ENCODE measurements around the gene MAP2K6. TPM values are rescaled to one million over a fixed set of nuclear protein-coding genes. Genes with fewer than 3 reads are reported as not detected.

MAP2K6 gene
- total RNA-seq, 1 experiment from 2014 or later: 17.7 TPM

- no peaks in the 10 kb centered on the region; a peak in 1 of 5 replicates for H3K9me3 Mint-ChIP-seq
- no peak overlapping the region for H3K14ac ChIP-seq (ENCODE audit: insufficient read depth, low read length)
Measured at GRCh38 chr17:69558796-69559195, 144.3 kb downstream of the MAP2K6 start.

More at GRCh38 chr17:69558796-69559195, 144.3 kb downstream of the MAP2K6 start:
- Mint-ChIP-seq H3K4me3 (no peak overlapping the region), H3K27ac (no peak overlapping the region; a peak in 1 of 7 replicates), H3K27me3 (ENCODE audit: low read depth) (no peaks in the 10 kb centered on the region; the same call in 1 of the 2 replicates), H3K36me3 (ENCODE audit: insufficient read depth in 1 of 3, low read depth in 3 of 3) (peaks cover under 1 to 4% (median under 1%) of the 10 kb centered on the region in 3 experiments; a peak in 3 of 7 replicates), H3K4me1 (no peaks in the 10 kb centered on the region)
- Histone ChIP-seq H3K79me1 (ENCODE audit: insufficient read depth, low read depth, low read length, poor library complexity, severe bottlenecking) (no peaks in the 10 kb centered on the region), H4K91ac (ENCODE audit: insufficient read length, low read depth, low read length) (no peak overlapping the region), H2BK20ac (ENCODE audit: low read depth, low read length, poor library complexity, severe bottlenecking) (no peak overlapping the region), H3K9me3 (ENCODE audit: control insufficient read depth, low read depth, low read length) (no peaks in the 10 kb centered on the region), H3K56ac (ENCODE audit: insufficient read length, low read depth, low read length) (no peak overlapping the region), H2BK120ac (ENCODE audit: low read depth, low read length, poor library complexity, severe bottlenecking) (no peak overlapping the region), H3K23me2 (ENCODE audit: insufficient read length, low read depth, low read length, poor library complexity, severe bottlenecking) (no peaks in the 10 kb centered on the region), H3K4ac (ENCODE audit: low read depth, low read length) (no peak overlapping the region), H4K5ac (ENCODE audit: insufficient read length, low read depth, low read length) (no peak overlapping the region), H3K27ac (ENCODE audit: insufficient read length, low read depth, low read length) (no peak overlapping the region), H3K18ac (ENCODE audit: insufficient read length, low read depth, low read length) (no peak overlapping the region), H2BK12ac (ENCODE audit: insufficient read length, low read depth, low read length) (no peak overlapping the region), H2AK5ac (ENCODE audit: insufficient read length, low read length) (no peak overlapping the region), H3K27me3 (ENCODE audit: insufficient read depth, low read length) (no peaks in the 10 kb centered on the region), H3K9ac (ENCODE audit: extremely low read depth, insufficient read length, low read length) (no peak overlapping the region), H2BK15ac (ENCODE audit: low read depth, low read length) (no peak overlapping the region), H3K23ac (ENCODE audit: insufficient read length, low read depth, low read length) (no peak overlapping the region), H4K8ac (replicated peaks; ENCODE audit: insufficient read length, low read depth, low read length) (no peak overlapping the region), H3K4me2 (ENCODE audit: insufficient read depth, insufficient read length, low read length) (no peak overlapping the region), H2AFZ (ENCODE audit: low read length) (no peak overlapping the region), H3T11ph (ENCODE audit: low read length) (no peak overlapping the region), H4K20me1 (ENCODE audit: control insufficient read depth, insufficient read depth, insufficient read length) (no peaks in the 10 kb centered on the region), H3K4me1 (ENCODE audit: insufficient read depth, low read length) (no peaks in the 10 kb centered on the region), H2BK5ac (ENCODE audit: insufficient read length, low read length) (no peak overlapping the region), H3K79me2 (ENCODE audit: insufficient read depth, low read length) (no peaks in the 10 kb centered on the region)
- no peak for DNase-seq
- TF ChIP-seq, protein P1, sequence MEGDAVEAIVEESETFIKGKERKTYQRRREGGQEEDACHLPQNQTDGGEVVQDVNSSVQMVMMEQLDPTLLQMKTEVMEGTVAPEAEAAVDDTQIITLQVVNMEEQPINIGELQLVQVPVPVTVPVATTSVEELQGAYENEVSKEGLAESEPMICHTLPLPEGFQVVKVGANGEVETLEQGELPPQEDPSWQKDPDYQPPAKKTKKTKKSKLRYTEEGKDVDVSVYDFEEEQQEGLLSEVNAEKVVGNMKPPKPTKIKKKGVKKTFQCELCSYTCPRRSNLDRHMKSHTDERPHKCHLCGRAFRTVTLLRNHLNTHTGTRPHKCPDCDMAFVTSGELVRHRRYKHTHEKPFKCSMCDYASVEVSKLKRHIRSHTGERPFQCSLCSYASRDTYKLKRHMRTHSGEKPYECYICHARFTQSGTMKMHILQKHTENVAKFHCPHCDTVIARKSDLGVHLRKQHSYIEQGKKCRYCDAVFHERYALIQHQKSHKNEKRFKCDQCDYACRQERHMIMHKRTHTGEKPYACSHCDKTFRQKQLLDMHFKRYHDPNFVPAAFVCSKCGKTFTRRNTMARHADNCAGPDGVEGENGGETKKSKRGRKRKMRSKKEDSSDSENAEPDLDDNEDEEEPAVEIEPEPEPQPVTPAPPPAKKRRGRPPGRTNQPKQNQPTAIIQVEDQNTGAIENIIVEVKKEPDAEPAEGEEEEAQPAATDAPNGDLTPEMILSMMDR (conservative IDR thresholded peaks at IDR 0.05): no peak
- WGBS (ENCODE audit: extremely low coverage, insufficient read length, low lambda C conversion rate): no CpG with 5 or more reads among the region's 6 CpGs
